RWPE1 (cell line): ENCODE results near the gene TMEM17.

Experiments
- CTCF ChIA-PET: fragments of 350-600 bp; sonication (Branson Sonifier 250); formaldehyde crosslinking; extraction: SDS; loops from one replicate; lab custom pipeline; 2021; lab: Yijun Ruan, JAX
- POLR2A ChIA-PET: fragments of 400-600 bp; formaldehyde crosslinking; extraction: SDS; loops from one replicate; lab custom pipeline; 2020; ENCODE audit warnings: antibody characterized with exemption; ENCODE audit not compliant: low non-redundant PET; lab: Yijun Ruan, JAX
- DNase-seq: peaks from one replicate; pipeline ENCODE4 v3.0.0; 2012; ENCODE audit warnings: low spot score
- H3K27ac ChIP-seq: fragments of 450-650 bp; 2 replicates; pipeline ENCODE4 v1.5.1; 2017
- TF ChIP-seq, protein P1 (sequence below): fragments of 450-650 bp; conservative IDR thresholded peaks from 2 replicates; pipeline ENCODE4 v1.5.1; 2017; ENCODE audit warnings: low read depth, mild to moderate bottlenecking

TMEM17 gene

DNA sequence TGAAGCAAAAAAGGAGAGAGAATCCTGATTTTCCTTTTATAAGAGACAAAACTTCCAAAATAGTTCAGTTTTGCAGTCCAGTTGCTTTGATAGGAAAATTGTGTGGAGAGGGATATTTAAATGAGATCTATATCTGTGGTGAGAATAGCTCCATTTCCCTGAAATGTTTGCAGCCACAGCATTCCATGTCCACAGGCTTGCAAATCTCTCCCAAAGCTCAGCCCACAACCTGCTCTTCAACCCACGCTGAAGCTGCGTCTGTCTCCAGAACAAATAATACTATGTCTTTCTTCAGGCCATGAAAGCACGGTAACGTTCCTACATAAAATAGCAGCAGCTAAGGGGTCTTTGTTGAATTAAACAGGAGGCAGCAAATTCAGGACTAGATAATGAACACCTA, 31.8 kb downstream of the TMEM17 start:
- ChIA-PET POLR2A (no interaction called here), CTCF (interaction anchor here (0.6 kb wide), 1 partner anchor 48 kb away, joined by 3 read pairs; no protein-coding TSS in a partner anchor)
- no peak overlapping the region for H3K27ac ChIP-seq
- TF ChIP-seq, protein P1, sequence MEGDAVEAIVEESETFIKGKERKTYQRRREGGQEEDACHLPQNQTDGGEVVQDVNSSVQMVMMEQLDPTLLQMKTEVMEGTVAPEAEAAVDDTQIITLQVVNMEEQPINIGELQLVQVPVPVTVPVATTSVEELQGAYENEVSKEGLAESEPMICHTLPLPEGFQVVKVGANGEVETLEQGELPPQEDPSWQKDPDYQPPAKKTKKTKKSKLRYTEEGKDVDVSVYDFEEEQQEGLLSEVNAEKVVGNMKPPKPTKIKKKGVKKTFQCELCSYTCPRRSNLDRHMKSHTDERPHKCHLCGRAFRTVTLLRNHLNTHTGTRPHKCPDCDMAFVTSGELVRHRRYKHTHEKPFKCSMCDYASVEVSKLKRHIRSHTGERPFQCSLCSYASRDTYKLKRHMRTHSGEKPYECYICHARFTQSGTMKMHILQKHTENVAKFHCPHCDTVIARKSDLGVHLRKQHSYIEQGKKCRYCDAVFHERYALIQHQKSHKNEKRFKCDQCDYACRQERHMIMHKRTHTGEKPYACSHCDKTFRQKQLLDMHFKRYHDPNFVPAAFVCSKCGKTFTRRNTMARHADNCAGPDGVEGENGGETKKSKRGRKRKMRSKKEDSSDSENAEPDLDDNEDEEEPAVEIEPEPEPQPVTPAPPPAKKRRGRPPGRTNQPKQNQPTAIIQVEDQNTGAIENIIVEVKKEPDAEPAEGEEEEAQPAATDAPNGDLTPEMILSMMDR, result no peak
- no peak for DNase-seq

DNA sequence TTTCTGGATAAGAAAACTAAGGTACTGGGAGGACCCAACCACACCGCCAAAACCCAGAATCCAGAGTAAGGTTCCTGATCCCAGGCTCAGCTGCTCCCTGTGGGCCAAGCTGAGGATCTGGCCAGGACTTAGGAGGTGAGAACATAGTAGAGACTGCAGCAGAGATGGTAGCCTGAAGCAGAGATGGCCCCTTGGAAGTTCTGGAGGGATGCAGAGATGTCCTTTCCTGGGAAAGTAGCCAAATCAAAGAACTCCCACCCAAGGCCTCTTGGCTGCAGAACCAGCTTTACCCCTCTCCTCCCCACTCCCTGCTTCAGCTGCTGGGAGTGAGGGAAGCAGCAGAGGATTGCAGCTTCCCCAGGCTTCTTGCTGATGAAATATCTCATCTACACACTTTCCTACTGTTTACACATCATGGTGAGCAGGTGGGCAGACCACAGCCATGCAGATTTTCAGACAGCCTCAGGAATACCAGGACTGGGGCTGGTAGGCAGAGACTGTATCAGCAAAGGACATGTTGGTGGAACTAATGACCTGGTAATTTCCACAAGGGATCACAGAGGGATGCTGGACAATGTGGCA, 32.7 kb downstream of the TMEM17 start:
- ChIA-PET CTCF (interaction anchor here (0.7 kb wide), 1 partner anchor 327 kb away, joined by 3 read pairs; no protein-coding TSS in a partner anchor), POLR2A (no interaction called here)
- no peak overlapping the region for H3K27ac ChIP-seq
- TF ChIP-seq, protein P1, result no peak
- DNase-seq, result no peak

DNA sequence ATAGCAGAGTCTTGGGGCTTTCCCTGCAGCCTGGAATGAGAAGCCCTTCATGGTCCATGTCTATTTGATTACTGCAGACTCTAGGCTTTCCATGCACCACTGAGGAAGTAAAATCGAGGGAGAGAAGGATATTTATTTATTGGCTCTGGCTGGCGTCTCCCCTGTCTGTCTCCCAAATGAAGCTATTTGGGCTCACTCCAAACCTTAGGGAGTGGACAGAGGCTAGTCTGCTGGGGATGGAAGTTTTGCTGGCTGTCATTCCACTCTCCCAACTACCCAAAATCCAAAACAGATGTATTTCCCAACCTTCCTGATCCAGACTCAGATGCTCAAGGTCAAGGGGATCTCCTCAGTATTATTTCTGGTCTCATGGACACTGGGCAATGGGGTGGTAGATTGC, 33.7 kb downstream of the TMEM17 start:
- no peak overlapping the region for H3K27ac ChIP-seq
- TF ChIP-seq, protein P1, result no peak
- POLR2A ChIA-PET, result no interaction called here
- CTCF ChIA-PET, result no interaction called here
- no peak for DNase-seq

DNA sequence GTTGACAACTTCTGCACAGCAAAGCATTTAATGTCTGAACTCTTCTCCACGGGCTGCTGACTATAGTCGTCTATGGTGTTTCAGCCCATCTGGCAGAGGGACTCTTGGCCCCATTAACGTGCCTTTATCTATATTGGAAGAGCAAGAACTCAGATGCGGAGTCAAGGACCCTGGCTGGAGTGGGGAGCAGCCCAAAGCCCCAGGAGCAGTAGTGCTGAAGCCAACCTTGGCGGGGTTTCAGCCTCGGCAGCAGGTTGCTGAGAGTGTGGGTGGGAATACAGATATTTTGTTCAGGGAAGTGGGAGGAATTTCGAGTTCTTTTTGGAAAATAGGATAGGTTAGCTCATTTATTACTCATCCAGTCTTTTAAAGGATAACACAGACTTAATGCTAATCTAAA, 34.2 kb downstream of the TMEM17 start:
- TF ChIP-seq, protein P1, result no peak
- H3K27ac ChIP-seq, result no peak overlapping the region
- POLR2A ChIA-PET, result no interaction called here
- CTCF ChIA-PET, result no interaction called here
- no peak for DNase-seq

DNA sequence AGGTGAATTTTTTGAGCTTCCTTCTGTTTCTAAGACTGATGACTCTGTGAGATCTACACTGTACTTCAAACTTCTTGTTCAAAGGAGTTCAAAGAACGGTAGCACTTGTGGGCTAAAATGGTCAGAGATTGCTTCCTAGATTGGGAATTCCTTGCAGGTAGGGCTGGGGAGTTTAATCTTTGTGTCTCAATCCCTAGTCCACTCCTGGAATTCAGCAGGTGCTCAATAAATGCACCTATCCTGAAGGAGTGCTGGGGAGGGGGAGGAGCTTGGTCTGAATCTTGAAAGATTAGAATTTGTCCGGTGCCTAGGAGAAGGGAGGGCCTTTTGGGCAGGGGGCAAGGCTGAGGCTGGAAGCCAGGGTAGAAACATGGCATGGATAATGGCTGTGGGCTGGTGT, 34.6 kb downstream of the TMEM17 start:
- H3K27ac ChIP-seq, result no peak overlapping the region
- TF ChIP-seq, protein P1, result no peak
- CTCF ChIA-PET, result no interaction called here
- no peak for DNase-seq
- POLR2A ChIA-PET, result no interaction called here

DNA sequence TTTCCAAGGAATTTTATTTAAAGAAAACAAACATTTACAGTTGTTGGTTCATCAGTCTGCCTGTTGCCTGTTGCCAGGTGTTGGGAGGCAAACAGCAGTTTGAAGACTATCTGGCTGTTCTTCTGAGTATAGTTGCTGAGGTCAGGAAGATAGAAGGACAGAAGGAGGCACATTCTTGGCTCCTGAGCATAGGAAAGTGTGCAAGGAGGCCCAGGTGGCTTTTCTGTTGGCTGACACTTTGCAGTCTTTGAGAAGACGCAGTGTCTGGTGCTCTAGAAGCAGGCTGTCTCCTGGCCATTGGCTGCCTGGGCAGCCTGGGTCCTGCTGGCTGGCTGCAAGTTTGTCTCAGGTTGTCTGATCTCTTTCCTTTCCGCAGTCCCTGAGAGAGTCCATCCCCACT, 36.4 kb downstream of the TMEM17 start:
- CTCF ChIA-PET, result no interaction called here
- no peak overlapping the region for H3K27ac ChIP-seq
- TF ChIP-seq, protein P1, result no peak
- POLR2A ChIA-PET, result no interaction called here
- no peak for DNase-seq
